IMR-90 (cell line): ENCODE results near the gene CT47C1. TPM values are rescaled to one million over a fixed set of nuclear protein-coding genes. Genes with fewer than 3 reads are reported as not detected.
A peak's percentile ranks its signal among the peaks of the same experiment; 100 is the strongest.

Experiments used
- ATAC-seq: fragments of 200-7000 bp; cut with Tn5 transposase; 2 replicates; pipeline ENCODE4 v1.9.1; 2020; ENCODE audit warnings: low read depth, mild to moderate bottlenecking, moderate library complexity
- BruUV-seq: library from RNA; stranded (reverse); fragments of 400-500 nt; replicated peaks from 2 replicates; lab custom pipeline; 2021; lab: Mats Ljungman, UMichigan
- CTCF ChIA-PET: fragments of 300-600 bp; formaldehyde crosslinking; extraction: SDS; loops from one replicate; lab custom pipeline; 2021; ENCODE audit warnings: antibody characterized with exemption; lab: Yijun Ruan, JAX
- POLR2A ChIA-PET: fragments of 300-600 bp; sonication (Branson Sonifier 250); formaldehyde crosslinking; loops from one replicate; lab custom pipeline; 2022; ENCODE audit warnings: antibody characterized with exemption; ENCODE audit not compliant: unreplicated experiment; lab: Charles Lee
- DNase-seq: peaks from one replicate; pipeline ENCODE4 v3.0.0; 2013
- H2AFZ ChIP-seq: replicated peaks from 2 replicates; pipeline ENCODE3; 2013; ENCODE audit warnings: low read length, mild to moderate bottlenecking; ENCODE audit not compliant: poor library complexity
- H2AK5ac ChIP-seq: 2 replicates; pipeline ENCODE4 v1.6.1; 2013; ENCODE audit warnings: low read depth, low read length, inconsistent platforms
- H2AK9ac ChIP-seq: replicated peaks from 2 replicates; pipeline ENCODE3; 2013; ENCODE audit warnings: mild to moderate bottlenecking, low read depth, low read length, moderate library complexity; ENCODE audit not compliant: poor library complexity
- H2BK120ac ChIP-seq: 2 replicates; pipeline ENCODE4 v1.6.1; 2013; ENCODE audit warnings: low read depth, low read length, inconsistent platforms
- H2BK15ac ChIP-seq: 3 replicates; pipeline ENCODE4 v1.6.1; 2013; ENCODE audit warnings: low read depth, low read length, inconsistent platforms
- H2BK20ac ChIP-seq: 2 replicates; pipeline ENCODE4 v1.6.1; 2013; ENCODE audit warnings: low read depth, mild to moderate bottlenecking, inconsistent platforms, low read length, moderate library complexity
- H2BK5ac ChIP-seq: 2 replicates; pipeline ENCODE4 v1.6.1; 2013; ENCODE audit warnings: mild to moderate bottlenecking, low read depth, low read length, inconsistent platforms; ENCODE audit not compliant: poor library complexity, severe bottlenecking
- H3K14ac ChIP-seq: replicated peaks from 2 replicates; pipeline ENCODE4 v1.6.1; 2013; ENCODE audit warnings: low read depth, low read length, inconsistent platforms
- H3K18ac ChIP-seq: 2 replicates; pipeline ENCODE4 v1.6.1; 2013; ENCODE audit warnings: low read depth, low read length, control low read depth
- H3K23ac ChIP-seq: 2 replicates; pipeline ENCODE4 v1.6.1; 2013; ENCODE audit warnings: low read depth, low read length, inconsistent platforms
- H3K27ac ChIP-seq: 2 replicates; pipeline ENCODE4 v1.5.1; 2013; ENCODE audit warnings: mild to moderate bottlenecking, control low read depth, low read length; ENCODE audit not compliant: insufficient read depth
- H3K27me3 ChIP-seq: 2 replicates; pipeline ENCODE4 v1.6.1; 2013; ENCODE audit warnings: low read length; ENCODE audit not compliant: control insufficient read depth, insufficient read depth
- H3K36me3 ChIP-seq: 2 replicates; pipeline ENCODE4 v1.6.1; 2013; ENCODE audit warnings: low read length, mixed read lengths; ENCODE audit not compliant: control insufficient read depth, insufficient read depth
- H3K4ac ChIP-seq: 2 replicates; pipeline ENCODE4 v1.6.1; 2013; ENCODE audit warnings: low read depth, low read length, inconsistent platforms
- H3K4me1 ChIP-seq: 2 replicates; pipeline ENCODE4 v1.6.1; 2013; ENCODE audit warnings: low read length, mixed read lengths; ENCODE audit not compliant: control insufficient read depth, insufficient read depth
- H3K4me2 ChIP-seq: 2 replicates; pipeline ENCODE4 v1.6.1; 2013; ENCODE audit warnings: low read depth, mild to moderate bottlenecking, control low read depth, low read length, moderate library complexity
- H3K4me3 ChIP-seq: 2 replicates; pipeline ENCODE4 v1.5.1; 2013; ENCODE audit warnings: low read depth, mild to moderate bottlenecking, control low read depth, low read length, moderate library complexity; ENCODE audit not compliant: insufficient read depth
- H3K56ac ChIP-seq: 2 replicates; pipeline ENCODE4 v1.6.1; 2013; ENCODE audit warnings: low read length, inconsistent platforms; ENCODE audit not compliant: insufficient read depth; ENCODE audit errors: extremely low read depth
- H3K79me1 ChIP-seq, 2 experiments: 2 replicates each; pipeline ENCODE4 v1.6.1; 2013; ENCODE audit warnings: low read length in 2 of 2, inconsistent platforms in 1 of 2, low read depth in 1 of 2
- H3K9ac ChIP-seq: 2 replicates; pipeline ENCODE4 v1.6.1; 2013; ENCODE audit warnings: low read depth, low read length, control low read depth
- H3K9me1 ChIP-seq: 2 replicates; pipeline ENCODE4 v1.6.1; 2013; ENCODE audit warnings: low read length, inconsistent platforms; ENCODE audit not compliant: insufficient read depth
- H3K9me3 ChIP-seq: 2 replicates; pipeline ENCODE4 v1.6.1; 2013; ENCODE audit warnings: low read length; ENCODE audit not compliant: control insufficient read depth, insufficient read depth
- H4K20me1 ChIP-seq: 2 replicates; pipeline ENCODE4 v1.6.1; 2013; ENCODE audit warnings: low read length, inconsistent platforms; ENCODE audit not compliant: insufficient read depth
- H4K5ac ChIP-seq: 2 replicates; pipeline ENCODE4 v1.6.1; 2013; ENCODE audit warnings: mild to moderate bottlenecking, low read depth, low read length, control low read depth
- H4K8ac ChIP-seq, 2 experiments: 2 replicates each; pipeline ENCODE4 v1.6.1; 2013; ENCODE audit warnings: low read depth in 2 of 2, low read length in 2 of 2, control low read depth in 1 of 2, inconsistent platforms in 1 of 2
- H4K91ac ChIP-seq: 2 replicates; pipeline ENCODE4 v1.6.1; 2013; ENCODE audit warnings: low read depth, low read length, inconsistent platforms; ENCODE audit not compliant: insufficient read depth
- BHLHE40 ChIP-seq: fragments of 150-350 bp; IDR thresholded peaks from 2 replicates; pipeline ENCODE4 v1.6.1; 2016; ENCODE audit warnings: mild to moderate bottlenecking, low read depth, low read length
- CEBPB ChIP-seq: IDR thresholded peaks from 2 replicates; pipeline ENCODE4 v1.6.1; 2012; ENCODE audit warnings: low read depth, low read length, improper control_type of control experiment
- CHD1 ChIP-seq: IDR thresholded peaks from 2 replicates; pipeline ENCODE4 v1.6.1; 2012; ENCODE audit warnings: low read depth, low read length, improper control_type of control experiment
- FOS ChIP-seq: fragments of 150-350 bp; IDR thresholded peaks from 2 replicates; pipeline ENCODE4 v1.6.1; 2016; ENCODE audit warnings: low read depth, low read length
- MAFK ChIP-seq: IDR thresholded peaks from 2 replicates; pipeline ENCODE4 v1.6.1; 2012; ENCODE audit warnings: low read depth, low read length, improper control_type of control experiment
- MAZ ChIP-seq: IDR thresholded peaks from 2 replicates; pipeline ENCODE4 v1.6.1; 2012; ENCODE audit warnings: low read depth, mild to moderate bottlenecking, low read length, improper control_type of control experiment, moderate library complexity, borderline replicate concordance
- MXI1 ChIP-seq: IDR thresholded peaks from 2 replicates; pipeline ENCODE4 v1.6.1; 2012; ENCODE audit warnings: low read depth, mild to moderate bottlenecking, low read length, moderate library complexity, borderline replicate concordance
- NFE2L2 ChIP-seq: fragments of 150-350 bp; IDR thresholded peaks from 2 replicates; pipeline ENCODE4 v1.6.1; 2016; ENCODE audit warnings: low read depth, mild to moderate bottlenecking, low read length
- POLR2A ChIP-seq: IDR thresholded peaks from 2 replicates; pipeline ENCODE4 v1.6.1; 2012; ENCODE audit warnings: mild to moderate bottlenecking, low read depth, low read length
- RAD21 ChIP-seq: IDR thresholded peaks from 2 replicates; pipeline ENCODE4 v1.6.1; 2012; ENCODE audit warnings: low read length, improper control_type of control experiment
- RCOR1 ChIP-seq: IDR thresholded peaks from 2 replicates; pipeline ENCODE4 v1.6.1; 2012; ENCODE audit warnings: mild to moderate bottlenecking, low read length, improper control_type of control experiment; ENCODE audit not compliant: insufficient replicate concordance
- RFX5 ChIP-seq: IDR thresholded peaks from 2 replicates; pipeline ENCODE4 v1.8.0; 2012; ENCODE audit warnings: low read depth, mild to moderate bottlenecking, low read length, moderate library complexity
- SMC3 ChIP-seq: fragments of 150-350 bp; IDR thresholded peaks from 2 replicates; pipeline ENCODE4 v1.6.1; 2016; ENCODE audit warnings: low read depth, mild to moderate bottlenecking, antibody characterized with exemption, low read length, moderate library complexity
- WGBS, 2 experiments: methylation state at CpG; one replicate each; pipeline versions ENCODE4 v1.1.5 to v1.1.7; 2013; ENCODE audit warnings: missing lambda C conversion rate in 2 of 2; ENCODE audit not compliant: insufficient read length in 1 of 2; ENCODE audit errors: extremely low coverage in 2 of 2; 5-methylcytosine and 5-hydroxymethylcytosine counted together
- dilution Hi-C: fragments of 300-500 bp; cut with HindIII; formaldehyde crosslinking; loops from one replicate; pipeline ENCODE4 v1.14.3; 2018; ENCODE audit warnings: low sequenced_read_pairs; ENCODE audit not compliant: unreplicated experiment
- in situ Hi-C: fragments of 300-500 bp; cut with MboI; formaldehyde crosslinking; loops from 3 replicates; pipeline ENCODE4 v1.14.3; 2019; ENCODE audit warnings: low sequenced_read_pairs, inconsistent platforms, mixed read lengths
- intact Hi-C: fragments of 100-400 bp; cut with micrococcal nuclease; formaldehyde crosslinking; loops from 2 replicates; pipeline ENCODE4 v1.10.0; 2022
- polyA plus RNA-seq, 3 experiments: library from polyadenylated mRNA; depleted of rRNA; stranded (reverse); fragments of >200 nt; gene quantifications; 2 replicates each; pipeline ENCODE4 v1.2.3, GENCODE V29; 2012; ENCODE audit warnings: low replicate concordance in 1 of 3
- total RNA-seq: library from RNA; depleted of rRNA; stranded (reverse); fragments of >200 nt; gene quantifications from 2 replicates; pipeline ENCODE4 v1.2.3, GENCODE V29; 2012
- TF ChIP-seq, protein P1 (sequence below): fragments of 150-350 bp; IDR thresholded peaks from 2 replicates; pipeline ENCODE4 v1.6.1; 2017; ENCODE audit warnings: mild to moderate bottlenecking, antibody characterized with exemption, low read length, low read depth
- TF ChIP-seq, protein P2 (sequence below): fragments of 150-350 bp; IDR thresholded peaks from 2 replicates; pipeline ENCODE4 v1.6.1; 2016; ENCODE audit warnings: low read depth, mild to moderate bottlenecking, low read length, moderate library complexity, borderline replicate concordance
- TF ChIP-seq, protein P3 (sequence below): conservative IDR thresholded peaks from 2 replicates; pipeline ENCODE4 v1.5.1; 2012; ENCODE audit warnings: mild to moderate bottlenecking, low read depth, low read length, improper control_type of control experiment

CT47C1 gene
- total and polyA plus RNA-seq, 2 of the 4 experiments (the other 2 are of a cell fraction): not detected

DNA sequence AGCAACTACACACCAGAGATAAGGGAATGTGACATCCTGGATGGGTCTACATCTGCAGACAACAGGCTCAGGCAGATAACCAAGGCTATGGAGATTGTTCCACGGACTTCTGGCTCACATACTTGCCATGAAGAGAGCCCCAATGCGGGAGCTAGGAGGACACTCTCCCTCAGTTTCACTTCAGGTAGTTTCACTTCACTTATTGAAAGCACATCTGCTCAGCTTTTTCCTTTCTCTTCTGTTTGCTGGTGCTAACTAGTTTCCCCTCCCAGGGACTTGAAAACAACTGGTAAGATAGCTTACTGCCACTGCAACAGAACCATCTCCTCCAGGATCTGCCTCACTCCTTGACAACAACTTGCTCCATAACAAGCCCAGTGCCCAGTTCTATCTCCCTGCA is 1.4 kb upstream of the CT47C1 start:
- Histone ChIP-seq H3K23ac (no peak overlapping the region), H2AK9ac (peak overlapping the region; percentile 78), H3K4ac (no peak overlapping the region), H3K79me1 (no peaks in the 10 kb centered on the region), H3K18ac (no peak overlapping the region), H4K8ac (no peak overlapping the region), H4K20me1 (no peaks in the 10 kb centered on the region), H3K4me1 (no peaks in the 10 kb centered on the region), H3K56ac (no peak overlapping the region), H3K9ac (no peak overlapping the region), H3K4me2 (no peak overlapping the region), H3K9me1 (no peaks in the 10 kb centered on the region), H3K4me3 (no peak overlapping the region), H2BK120ac (no peak overlapping the region), H2BK15ac (no peak overlapping the region), H3K27ac (no peak overlapping the region), H2BK20ac (no peak overlapping the region), H3K9me3 (no peaks in the 10 kb centered on the region), H2BK5ac (no peak overlapping the region), H2AK5ac (no peak overlapping the region), H3K36me3 (no peaks in the 10 kb centered on the region), H4K5ac (no peak overlapping the region), H4K91ac (no peak overlapping the region), H3K14ac (no peak overlapping the region), H2AFZ (no peak overlapping the region), H3K27me3 (peaks cover 2% of the 10 kb centered on the region; the same call in 1 of the 2 replicates)
- TF ChIP-seq SMC3 (no peak), MXI1 (no peak), RFX5 (no peak), NFE2L2 (no peak), BHLHE40 (no peak), POLR2A (no peak), FOS (no peak), CEBPB (no peak), RAD21 (no peak), CHD1 (no peak), RCOR1 (no peak), MAFK (no peak), MAZ (no peak)
- TF ChIP-seq, protein P1, sequence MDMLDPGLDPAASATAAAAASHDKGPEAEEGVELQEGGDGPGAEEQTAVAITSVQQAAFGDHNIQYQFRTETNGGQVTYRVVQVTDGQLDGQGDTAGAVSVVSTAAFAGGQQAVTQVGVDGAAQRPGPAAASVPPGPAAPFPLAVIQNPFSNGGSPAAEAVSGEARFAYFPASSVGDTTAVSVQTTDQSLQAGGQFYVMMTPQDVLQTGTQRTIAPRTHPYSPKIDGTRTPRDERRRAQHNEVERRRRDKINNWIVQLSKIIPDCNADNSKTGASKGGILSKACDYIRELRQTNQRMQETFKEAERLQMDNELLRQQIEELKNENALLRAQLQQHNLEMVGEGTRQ: no peak
- TF ChIP-seq, protein P2, sequence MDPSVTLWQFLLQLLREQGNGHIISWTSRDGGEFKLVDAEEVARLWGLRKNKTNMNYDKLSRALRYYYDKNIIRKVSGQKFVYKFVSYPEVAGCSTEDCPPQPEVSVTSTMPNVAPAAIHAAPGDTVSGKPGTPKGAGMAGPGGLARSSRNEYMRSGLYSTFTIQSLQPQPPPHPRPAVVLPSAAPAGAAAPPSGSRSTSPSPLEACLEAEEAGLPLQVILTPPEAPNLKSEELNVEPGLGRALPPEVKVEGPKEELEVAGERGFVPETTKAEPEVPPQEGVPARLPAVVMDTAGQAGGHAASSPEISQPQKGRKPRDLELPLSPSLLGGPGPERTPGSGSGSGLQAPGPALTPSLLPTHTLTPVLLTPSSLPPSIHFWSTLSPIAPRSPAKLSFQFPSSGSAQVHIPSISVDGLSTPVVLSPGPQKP: no peak
- TF ChIP-seq, protein P3, sequence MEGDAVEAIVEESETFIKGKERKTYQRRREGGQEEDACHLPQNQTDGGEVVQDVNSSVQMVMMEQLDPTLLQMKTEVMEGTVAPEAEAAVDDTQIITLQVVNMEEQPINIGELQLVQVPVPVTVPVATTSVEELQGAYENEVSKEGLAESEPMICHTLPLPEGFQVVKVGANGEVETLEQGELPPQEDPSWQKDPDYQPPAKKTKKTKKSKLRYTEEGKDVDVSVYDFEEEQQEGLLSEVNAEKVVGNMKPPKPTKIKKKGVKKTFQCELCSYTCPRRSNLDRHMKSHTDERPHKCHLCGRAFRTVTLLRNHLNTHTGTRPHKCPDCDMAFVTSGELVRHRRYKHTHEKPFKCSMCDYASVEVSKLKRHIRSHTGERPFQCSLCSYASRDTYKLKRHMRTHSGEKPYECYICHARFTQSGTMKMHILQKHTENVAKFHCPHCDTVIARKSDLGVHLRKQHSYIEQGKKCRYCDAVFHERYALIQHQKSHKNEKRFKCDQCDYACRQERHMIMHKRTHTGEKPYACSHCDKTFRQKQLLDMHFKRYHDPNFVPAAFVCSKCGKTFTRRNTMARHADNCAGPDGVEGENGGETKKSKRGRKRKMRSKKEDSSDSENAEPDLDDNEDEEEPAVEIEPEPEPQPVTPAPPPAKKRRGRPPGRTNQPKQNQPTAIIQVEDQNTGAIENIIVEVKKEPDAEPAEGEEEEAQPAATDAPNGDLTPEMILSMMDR: no peak
- intact Hi-C loops: no loop called here
- WGBS, 2 experiments: 17% methylated on average over 1 of the region's 2 CpGs; no CpG with 5 or more reads in 1 of the 2 experiments
- in situ Hi-C loops: loop anchor here (5.0 kb wide), 1 partner anchor 224 kb away; no protein-coding TSS in a partner anchor
- ChIA-PET POLR2A (no interaction called here), CTCF (no interaction called here)
- dilution Hi-C loops: no loop called here
- DNase-seq (no peak), ATAC-seq (no peak)
- BruUV-seq: no TSS peak
